Nasal cavity respiratory epithelium epithelial cell of viscerocranial mucosa (primary cell): ENCODE results near the gene MRPL17. TPM values are rescaled to one million over a fixed set of nuclear protein-coding genes. Genes with fewer than 3 reads are reported as not detected.

Experiments
- total RNA-seq: library from RNA; depleted of rRNA; stranded (reverse); fragments of >200 nt; gene quantifications from 2 replicates; pipeline ENCODE4 v1.2.3, GENCODE V29; 2014

Gene MRPL17
- total RNA-seq = 25.1 and 52.3 TPM in 2 replicates

DNA sequence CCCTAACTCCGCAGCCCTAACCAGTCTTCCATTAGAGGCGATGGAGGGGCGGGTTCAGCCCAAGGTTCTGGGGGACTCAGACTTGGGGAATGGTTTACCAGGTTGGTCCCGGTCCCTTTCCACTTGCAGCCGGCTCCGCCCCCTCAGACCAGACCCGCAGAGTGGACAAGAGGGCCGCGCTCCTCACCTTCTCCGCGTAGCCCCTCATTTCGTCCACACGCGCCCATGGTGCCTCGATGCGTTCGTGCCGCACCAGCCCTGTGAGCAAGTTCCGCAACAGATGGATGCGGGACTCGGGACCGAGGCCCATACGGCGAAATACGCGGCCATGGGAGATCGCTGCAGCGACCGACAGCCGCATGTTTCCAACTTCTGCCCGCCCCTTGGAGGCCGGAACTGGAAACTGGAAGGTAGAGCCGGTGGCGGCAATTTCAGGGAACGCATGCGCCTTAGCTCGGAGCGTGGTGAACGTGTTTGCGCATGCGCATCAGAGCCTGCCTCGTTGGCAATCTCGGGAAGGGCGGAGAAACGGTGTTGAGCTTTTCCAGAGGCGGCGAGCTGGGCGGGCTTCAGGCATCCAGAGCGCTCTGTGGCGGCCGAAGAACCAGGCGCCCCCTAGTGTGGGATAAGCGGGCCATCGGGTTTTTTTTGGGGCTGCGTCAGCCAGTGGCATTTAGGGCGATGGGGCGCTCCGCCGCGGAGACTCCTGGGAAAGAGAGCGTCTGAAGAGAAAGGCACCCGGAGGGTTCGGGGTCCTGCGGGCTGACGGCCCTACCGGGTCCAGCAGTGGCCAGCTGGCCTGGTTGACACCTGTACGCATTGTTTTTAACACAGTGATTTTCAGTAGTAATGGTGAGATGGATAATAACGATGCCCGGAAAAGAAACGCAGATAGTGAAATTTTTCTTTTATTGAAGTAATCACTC is at the start of gene MRPL17:
Gene MRPL17 (minus strand): TSS at position 405 of the 926 bp plus-strand sequence. CDS start 44 bp downstream, at position 361.

GRCh38 chr11:6655790-6656583 is 27.2 kb downstream of the MRPL17 start, which contains the start of gene DCHS1:
Gene DCHS1 (minus strand): TSS chr11:6655809. CDS start chr11:6641613, 14,196 bp downstream.

Other genes with a start within 250 kb of the MRPL17 start
- 0.34 and 1.00 TPM in 2 replicates for gene HPX, start 242.4 kb downstream of the MRPL17 start, total RNA-seq
- gene TRIM3, start 209.4 kb downstream of the MRPL17 start, total RNA-seq = 10.6 and 21.4 TPM in 2 replicates
- gene ARFIP2, start 202.0 kb downstream of the MRPL17 start, total RNA-seq = 46.9 and 50.9 TPM in 2 replicates
- 44.8 and 51.8 TPM in 2 replicates for gene TIMM10B, start 201.8 kb downstream of the MRPL17 start, total RNA-seq
- gene DNHD1, start 186.1 kb downstream of the MRPL17 start, total RNA-seq = 4.4 and 7.3 TPM in 2 replicates
- 14.7 and 18.0 TPM in 2 replicates for gene RRP8, start 79.7 kb downstream of the MRPL17 start, total RNA-seq
- gene ILK, start 79.6 kb downstream of the MRPL17 start, total RNA-seq = 42.7 and 77.8 TPM in 2 replicates
- gene TAF10, start 71.1 kb downstream of the MRPL17 start, total RNA-seq = 27.2 and 39.6 TPM in 2 replicates
- 46.5 and 172 TPM in 2 replicates for gene TPP1, start 63.9 kb downstream of the MRPL17 start, total RNA-seq
- gene DCHS1, start 27.5 kb downstream of the MRPL17 start, total RNA-seq = under 0.01 and 0.21 TPM in 2 replicates
- gene OR2AG2, start 88.6 kb upstream of the MRPL17 start, total RNA-seq = under 0.01 and 0.07 TPM in 2 replicates
- not detected in 2 replicates for gene OR2AG1, start 99.7 kb upstream of the MRPL17 start, total RNA-seq
- gene OR6A2, start 116.3 kb upstream of the MRPL17 start, total RNA-seq = under 0.01 and 0.14 TPM in 2 replicates
- not detected in 2 replicates for gene OR10A5, start 162.3 kb upstream of the MRPL17 start, total RNA-seq
- gene OR10A2, start 179.7 kb upstream of the MRPL17 start, total RNA-seq = not detected in 2 replicates
- gene OR10A4, start 193.3 kb upstream of the MRPL17 start, total RNA-seq = not detected in 2 replicates
- under 0.01 and 0.21 TPM in 2 replicates for gene OR2D2, start 209.2 kb upstream of the MRPL17 start, total RNA-seq
- gene OR2D3, start 237.7 kb upstream of the MRPL17 start, total RNA-seq = not detected in 2 replicates
- 5.8 and 8.2 TPM in 2 replicates for gene ZNF215, start 243.1 kb upstream of the MRPL17 start, total RNA-seq